H1 (cell line): ENCODE measurements around the gene FOXO6. TPM values are rescaled to one million over a fixed set of nuclear protein-coding genes. Genes with fewer than 3 reads are reported as not detected.

ENCODE experiments used
- CTCF ChIA-PET: fragments of 300-600 bp; sonication (Branson Sonifier 250); formaldehyde crosslinking; loops from one replicate; lab custom pipeline; 2021; ENCODE audit not compliant: partially characterized antibody; lab: Charles Lee
- POLR2A ChIA-PET: fragments of 300-600 bp; sonication (Branson Sonifier 250); formaldehyde crosslinking; loops from one replicate; lab custom pipeline; 2021; ENCODE audit warnings: inconsistent platforms; ENCODE audit not compliant: partially characterized antibody; lab: Charles Lee
- DNase-seq, 2 experiments: peaks; one replicate each; pipeline versions ENCODE4 v3.0.0 to v3.0.0-alpha.2; 2010 to 2022; ENCODE audit warnings: low spot score in 2 of 2, low read depth in 1 of 2, mixed read lengths in 1 of 2
- FAIRE-seq: peaks from 2 replicates; lab custom pipeline; 2011; peaks lifted over from hg19 to GRCh38; lab: Jason Lieb, UNC
- H2AFZ ChIP-seq: 2 replicates; pipeline ENCODE4 v1.8.1; 2012; ENCODE audit warnings: low read length, inconsistent platforms
- H2AK5ac ChIP-seq: 2 replicates; pipeline ENCODE4 v1.6.1; 2013; ENCODE audit warnings: low read depth, low read length
- H2BK120ac ChIP-seq: replicated peaks from 2 replicates; pipeline ENCODE3; 2013; ENCODE audit warnings: low read depth, low read length, inconsistent platforms
- H2BK12ac ChIP-seq: 2 replicates; pipeline ENCODE4 v1.6.1; 2013; ENCODE audit warnings: low read depth, low read length
- H2BK15ac ChIP-seq: 2 replicates; pipeline ENCODE4 v1.6.1; 2013; ENCODE audit warnings: low read length
- H2BK20ac ChIP-seq: 2 replicates; pipeline ENCODE4 v1.6.1; 2013; ENCODE audit warnings: low read length
- H2BK5ac ChIP-seq: 2 replicates; pipeline ENCODE4 v1.6.1; 2013; ENCODE audit warnings: low read depth, low read length
- H3K14ac ChIP-seq: 2 replicates; pipeline ENCODE4 v1.6.1; 2013; ENCODE audit warnings: inconsistent platforms; ENCODE audit not compliant: insufficient read length
- H3K18ac ChIP-seq: 2 replicates; pipeline ENCODE4 v1.6.1; 2013; ENCODE audit warnings: low read length; ENCODE audit errors: extremely low read depth
- H3K23ac ChIP-seq: 2 replicates; pipeline ENCODE4 v1.6.1; 2013; ENCODE audit warnings: inconsistent platforms; ENCODE audit not compliant: insufficient read length
- H3K23me2 ChIP-seq: 2 replicates; pipeline ENCODE4 v1.6.1; 2013; ENCODE audit warnings: low read depth, low read length
- H3K27ac ChIP-seq: 2 replicates; pipeline ENCODE4 v1.6.1; 2011; ENCODE audit warnings: low read depth, low read length, inconsistent platforms
- H3K27me3 ChIP-seq, 4 experiments: replicated peaks in 1 of 4; 1 replicate in 1 of 4; 2 replicates in 3 of 4; pipeline versions ENCODE4 v1.6.1 to v1.8.1; 2011 to 2013; ENCODE audit warnings: low read length in 3 of 4, mild to moderate bottlenecking in 3 of 4, inconsistent platforms in 2 of 4, mixed read lengths in 2 of 4, moderate library complexity in 1 of 4; ENCODE audit not compliant: control insufficient read depth in 3 of 4, insufficient read depth in 3 of 4; ENCODE audit errors: extremely low read depth in 1 of 4
- H3K36me3 ChIP-seq, 4 experiments: 2 replicates each; pipeline versions ENCODE4 v1.6.1 to v1.8.1; 2011 to 2013; ENCODE audit warnings: mild to moderate bottlenecking in 4 of 4, low read length in 3 of 4, moderate library complexity in 2 of 4, control low read depth in 1 of 4, inconsistent platforms in 1 of 4; ENCODE audit not compliant: insufficient read depth in 4 of 4, control insufficient read depth in 2 of 4
- H3K4ac ChIP-seq: replicated peaks from 2 replicates; pipeline ENCODE3; 2013; ENCODE audit warnings: low read length, low read depth, mixed read lengths, inconsistent platforms; ENCODE audit not compliant: insufficient read length
- H3K4me1 ChIP-seq, 4 experiments: replicated peaks in 1 of 4; 1 replicate in 1 of 4; 2 replicates in 3 of 4; pipeline versions ENCODE4 v1.6.1 to v1.8.1; 2011 to 2013; ENCODE audit warnings: low read length in 3 of 4, inconsistent platforms in 2 of 4, mixed read lengths in 1 of 4; ENCODE audit not compliant: insufficient read depth in 4 of 4, control insufficient read depth in 3 of 4
- H3K4me2 ChIP-seq, 2 experiments: 2 replicates each; pipeline versions ENCODE4 v1.6.1 to v1.8.1; 2011 to 2013; ENCODE audit warnings: low read depth in 2 of 2, low read length in 2 of 2, control low read depth in 1 of 2, inconsistent platforms in 1 of 2, mild to moderate bottlenecking in 1 of 2; ENCODE audit not compliant: insufficient read depth in 1 of 2
- H3K4me3 ChIP-seq, 4 experiments: fragments of 200-600, 300-600 bp in 1 of 4; sonication (generic), shearing (Covaris generic), sonication (Bioruptor Twin) in 1 of 4; 2 replicates each; pipeline versions ENCODE4 v1.5.1 to v1.8.1; 2011 to 2016; ENCODE audit warnings: low read length in 4 of 4, low read depth in 3 of 4, control low read depth in 2 of 4, inconsistent platforms in 2 of 4, mild to moderate bottlenecking in 2 of 4, mixed read lengths in 1 of 4, moderate library complexity in 1 of 4; ENCODE audit not compliant: insufficient read depth in 2 of 4; ENCODE audit errors: extremely low read depth in 1 of 4
- H3K56ac ChIP-seq: replicated peaks from 2 replicates; pipeline ENCODE3; 2013; ENCODE audit warnings: low read depth, mild to moderate bottlenecking, mixed read lengths, low read length, inconsistent platforms; ENCODE audit not compliant: insufficient read length
- H3K79me1 ChIP-seq: 2 replicates; pipeline ENCODE4 v1.6.1; 2013; ENCODE audit warnings: low read depth, low read length, control low read depth
- H3K79me2 ChIP-seq, 2 experiments: 2 replicates each; pipeline versions ENCODE4 v1.6.1 to v1.8.1; 2012 to 2013; ENCODE audit warnings: low read length in 2 of 2, mild to moderate bottlenecking in 2 of 2, inconsistent platforms in 1 of 2; ENCODE audit not compliant: insufficient read depth in 2 of 2, control insufficient read depth in 1 of 2
- H3K9ac ChIP-seq, 4 experiments: replicated peaks in 1 of 4; 1 replicate in 1 of 4; 2 replicates in 3 of 4; pipeline versions ENCODE4 v1.6.1 to v1.8.1; 2011 to 2013; ENCODE audit warnings: low read depth in 3 of 4, low read length in 3 of 4, control low read depth in 2 of 4, mild to moderate bottlenecking in 2 of 4, moderate library complexity in 2 of 4, inconsistent platforms in 1 of 4; ENCODE audit errors: extremely low read depth in 1 of 4
- H3K9me3 ChIP-seq, 2 experiments: 2 replicates each; pipeline versions ENCODE4 v1.6.1 to v1.8.1; 2012 to 2013; ENCODE audit warnings: mild to moderate bottlenecking in 2 of 2, moderate library complexity in 2 of 2, control low read depth in 1 of 2, inconsistent platforms in 1 of 2, low read depth in 1 of 2, low read length in 1 of 2, mixed read lengths in 1 of 2; ENCODE audit not compliant: insufficient read depth in 2 of 2
- H4K20me1 ChIP-seq, 2 experiments: replicated peaks in 1 of 2; 2 replicates each; pipeline versions ENCODE3 to v1.8.1; 2011 to 2013; ENCODE audit warnings: inconsistent platforms in 2 of 2, low read length in 2 of 2, mild to moderate bottlenecking in 1 of 2; ENCODE audit not compliant: insufficient read depth in 2 of 2, control insufficient read depth in 1 of 2
- H4K5ac ChIP-seq: 2 replicates; pipeline ENCODE4 v1.6.1; 2013; ENCODE audit warnings: low read length, low read depth, mixed read lengths, inconsistent platforms; ENCODE audit not compliant: insufficient read length
- H4K8ac ChIP-seq: 2 replicates; pipeline ENCODE4 v1.8.0; 2013; ENCODE audit warnings: mild to moderate bottlenecking, moderate library complexity, low read length, inconsistent platforms; ENCODE audit not compliant: insufficient read depth; ENCODE audit errors: extremely low read depth
- H4K91ac ChIP-seq: replicated peaks from 2 replicates; pipeline ENCODE3; 2013; ENCODE audit warnings: low read length, mixed read lengths, inconsistent platforms; ENCODE audit not compliant: insufficient read length
- CHD2 ChIP-seq: IDR thresholded peaks from 2 replicates; pipeline ENCODE4 v1.6.1; 2012; ENCODE audit warnings: low read length, improper control_type of control experiment
- EP300 ChIP-seq, 2 experiments: IDR thresholded peaks; 1 replicate in 1 of 2; 2 replicates in 1 of 2; pipeline ENCODE4 v1.6.1; 2011 to 2012; ENCODE audit warnings: low read depth in 2 of 2, low read length in 2 of 2, mild to moderate bottlenecking in 2 of 2, borderline replicate concordance in 1 of 2, inconsistent platforms in 1 of 2, moderate library complexity in 1 of 2
- GTF2F1 ChIP-seq: IDR thresholded peaks from 2 replicates; pipeline ENCODE4 v1.6.1; 2012; ENCODE audit warnings: low read depth, low read length, improper control_type of control experiment, borderline replicate concordance
- polyA plus RNA-seq, 7 experiments: library from polyadenylated mRNA; depleted of rRNA in 3 of 7; stranded (reverse) in 5 of 7; unstranded in 2 of 7; fragments of >200 nt in 5 of 7; fragments of 200-250 nt in 2 of 7; gene quantifications; 1 replicate in 5 of 7; 2 replicates in 1 of 7; 4 replicates in 1 of 7; pipeline versions ENCODE4 v1.2.1 to v1.2.3, GENCODE V29; 2011 to 2013; ENCODE audit warnings: missing spikeins in 2 of 7, mixed read lengths in 2 of 7
- total RNA-seq: library from RNA; stranded (reverse); fragmentation: NEBNext Ultra II Directional; extraction: Animal tissue kit (Norgen Biotek cat#: 25700); gene quantifications from 2 replicates; pipeline ENCODE4 v1.2.1, GENCODE V29; 2021

The FOXO6 gene
- total and polyA plus RNA-seq, 2 of the 8 experiments (the other 6 are each of a cell fraction or from before 2014, with no cell fraction given) = 0.59 to 3.0 TPM

DNA sequence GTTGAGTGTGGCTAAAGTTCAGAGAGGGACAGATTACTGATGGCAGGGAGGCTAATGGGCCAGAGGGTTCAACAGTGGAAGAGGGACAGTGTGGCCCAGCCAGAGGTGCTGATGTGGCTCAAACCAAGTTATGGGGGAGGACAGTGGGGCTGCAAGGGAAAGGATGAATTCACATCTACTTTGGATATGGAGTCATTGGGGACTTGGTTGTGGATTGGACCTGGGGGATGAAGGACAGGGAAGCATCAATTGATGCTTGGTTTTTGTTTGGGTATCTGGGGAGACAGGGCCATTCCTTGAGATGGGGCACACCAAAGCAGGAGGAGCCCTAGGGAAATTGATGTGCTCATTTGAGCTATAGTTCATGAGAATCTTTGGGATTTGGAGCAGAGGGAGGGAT lies 23.3 kb downstream of the FOXO6 start:
- Histone ChIP-seq H4K20me1 (peaks cover 0 to 4% of the 10 kb centered on the region in 2 experiments), H3K9ac (no peak overlapping the region), H3K27ac (no peak overlapping the region), H4K8ac (no peak overlapping the region), H3K9me3 (no peaks in the 10 kb centered on the region), H3K14ac (no peak overlapping the region), H2BK120ac (no peak overlapping the region), H2AK5ac (peak overlapping the region; percentile 32), H3K56ac (no peak overlapping the region), H3K79me1 (no peaks in the 10 kb centered on the region; the same call in 1 of the 2 replicates), H3K36me3 (no peaks in the 10 kb centered on the region), H2AFZ (no peak overlapping the region), H3K4me2 (no peak overlapping the region; a peak in 1 of 4 replicates), H3K23ac (no peak overlapping the region), H4K91ac (no peak overlapping the region), H4K5ac (no peak overlapping the region), H2BK20ac (no peak overlapping the region), H3K18ac (no peak overlapping the region; the same call in 1 of the 2 replicates), H2BK5ac (no peak overlapping the region), H3K4me1 (peaks cover 6 to 36% (median 25%) of the 10 kb centered on the region in 4 experiments), H3K79me2 (no peaks in the 10 kb centered on the region), H2BK12ac (0 out of 2 replicates have a peak overlapping the region, but pooled peaks have one; percentile 50), H2BK15ac (peak overlapping the region; percentile 12; the same call in 1 of the 2 replicates), H3K4me3 (no peak overlapping the region), H3K27me3 (peaks cover 5 to 40% (median 33%) of the 10 kb centered on the region in 4 experiments), H3K23me2 (peaks cover 18% of the 10 kb centered on the region), H3K4ac (no peak overlapping the region)
- DNase-seq (no peak), FAIRE-seq (no peak)
- ChIA-PET CTCF (interaction anchor here (1.1 to 2.1 kb wide), 4 partner anchors 10 to 34 kb away, joined by 3 to 7 read pairs (median 5); no protein-coding TSS in a partner anchor), POLR2A (interaction anchor here (1.3 to 1.7 kb wide), 3 partner anchors 11 to 23 kb away, joined by 3 to 4 read pairs (median 3); no protein-coding TSS in a partner anchor)
- TF ChIP-seq CHD2 (no peak), EP300 (IDR thresholded peaks at IDR 0.05; ENCODE audit: borderline replicate concordance in 1 of 2, low read depth in 2 of 2, low read length in 2 of 2) (no peak), GTF2F1 (no peak)
